ENCODE results near the gene OTX2. TPM values are rescaled to one million over a fixed set of nuclear protein-coding genes. Genes with fewer than 3 reads are reported as not detected.

OTX2 gene
- polyA plus RNA-seq, 2 of the 4 experiments (the other 2 are of a cell fraction) = not detected

GRCh38 chr14:56794557-56795283 is 15.6 kb downstream of the OTX2 start:
- Histone ChIP-seq H3K4me3 (no peak overlapping the region), H3K4me1 (no peaks in the 10 kb centered on the region), H3K27ac (no peak overlapping the region), H3K9me3 (no peaks in the 10 kb centered on the region), H3K4me2 (no peak overlapping the region)
- ChIA-PET POLR2A (no interaction called here), CTCF (interaction anchor here (0.5 to 1.3 kb wide), 2 partner anchors 12 to 42 kb away, joined by 3 to 4 read pairs; no protein-coding TSS in a partner anchor)
- 64% methylated on average over 20 of the region's 56 CpGs for WGBS (ENCODE audit: missing lambda C conversion rate)
- FAIRE-seq = no peak
- no peak for ATAC-seq
- TF ChIP-seq CBX8 (IDR thresholded peaks at IDR 0.05) = no peak
- no peak for TF ChIP-seq KDM5A (IDR thresholded peaks at IDR 0.05)
- no peak for DNase-seq (ENCODE audit: low read depth in 1 of 2, low spot score in 1 of 2)

DNA sequence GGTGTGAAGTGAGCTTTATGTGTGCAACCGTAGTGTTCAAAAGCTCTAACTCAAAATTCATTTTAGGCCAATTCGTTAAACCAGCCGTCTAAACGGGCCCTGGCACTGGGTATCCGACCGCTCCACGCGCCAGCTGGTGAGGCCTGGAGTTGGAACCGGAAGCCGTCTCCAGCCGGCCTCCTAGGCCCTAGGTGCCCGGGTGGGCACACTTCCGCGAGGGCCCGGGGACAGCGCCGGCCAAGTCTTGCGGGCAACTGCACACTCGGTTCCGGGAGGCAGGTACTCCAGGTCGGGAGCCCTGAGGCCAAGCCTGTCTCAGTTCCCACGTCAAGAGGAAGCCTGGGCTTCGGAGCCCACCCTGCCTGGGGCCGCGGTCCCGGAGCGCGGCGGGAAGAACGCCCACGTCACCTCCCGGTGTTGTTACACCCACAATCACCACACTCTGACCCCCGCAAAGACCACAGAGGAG is 16.2 kb downstream of the OTX2 start:
- ChIA-PET POLR2A (no interaction called here), CTCF (interaction anchor here (0.5 kb wide), 1 partner anchor 41 kb away, joined by 3 read pairs; no protein-coding TSS in a partner anchor)
- Histone ChIP-seq H3K4me3 (no peak overlapping the region), H3K27ac (no peak overlapping the region), H3K4me1 (no peaks in the 10 kb centered on the region), H3K9me3 (no peaks in the 10 kb centered on the region), H3K4me2 (no peak overlapping the region)
- 77% methylated on average over 18 of the region's 33 CpGs for WGBS (ENCODE audit: missing lambda C conversion rate)
- FAIRE-seq (no peak), ATAC-seq (no peak), DNase-seq (ENCODE audit: low read depth in 1 of 2, low spot score in 1 of 2) (no peak)
- TF ChIP-seq GATA3 (IDR thresholded peaks at IDR 0.05; ENCODE audit: borderline replicate concordance) (no peak), RARB (CRISPR knock-in tag; IDR thresholded peaks at IDR 0.05) (no peak), RCOR1 (IDR thresholded peaks at IDR 0.05; ENCODE audit: low read depth, low read length) (no peak), HOXB13 (CRISPR knock-in tag; IDR thresholded peaks at IDR 0.05; ENCODE audit: low read depth) (no peak), FOXS1 (CRISPR knock-in tag; IDR thresholded peaks at IDR 0.05) (no peak), SMC3 (IDR thresholded peaks at IDR 0.05) (no peak), ZFP36 (IDR thresholded peaks at IDR 0.05; ENCODE audit: borderline replicate concordance, partially characterized antibody) (no peak), SREBF2 (IDR thresholded peaks at IDR 0.05) (no peak), HMGXB4 (CRISPR knock-in tag; IDR thresholded peaks at IDR 0.05; ENCODE audit: borderline replicate concordance) (no peak), NR3C1 (IDR thresholded peaks at IDR 0.05) (no peak), ZNF302 (CRISPR knock-in tag; IDR thresholded peaks at IDR 0.05) (no peak), EHF (CRISPR knock-in tag; IDR thresholded peaks at IDR 0.05) (no peak), ZC3H11A (IDR thresholded peaks at IDR 0.05) (no peak), CTCF (IDR thresholded peaks at IDR 0.05) (no peak), JUNB (IDR thresholded peaks at IDR 0.05) (no peak), TFCP2L1 (CRISPR knock-in tag; IDR thresholded peaks at IDR 0.05) (no peak), ELK1 (IDR thresholded peaks at IDR 0.05; ENCODE audit: low read depth, low read length) (no peak)

DNA sequence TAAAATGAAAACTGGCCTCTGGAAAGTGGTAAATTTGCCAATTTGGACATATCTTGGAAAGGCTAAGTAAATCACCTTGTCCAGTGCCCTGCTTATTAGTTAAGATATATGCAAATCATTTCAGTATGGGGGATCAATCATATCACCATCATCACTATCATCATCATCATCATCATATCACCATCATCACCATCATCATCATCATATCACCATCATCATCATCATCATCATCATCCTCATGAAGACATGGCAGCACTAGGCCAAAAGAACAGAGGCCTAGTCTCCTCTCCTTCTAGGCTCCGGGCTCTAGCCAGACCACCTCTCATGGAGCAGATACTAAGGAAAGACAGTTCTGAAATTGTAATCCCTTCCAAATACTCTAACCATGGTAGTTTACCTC is 20.3 kb downstream of the OTX2 start:
- ChIA-PET CTCF (no interaction called here), POLR2A (no interaction called here)
- no peak for TF ChIP-seq RAD21 (conservative IDR thresholded peaks at IDR 0.05 in 1 of 2, IDR thresholded peaks at IDR 0.05 in 1 of 2)
- no peak for TF ChIP-seq HOXB5 (CRISPR knock-in tag; IDR thresholded peaks at IDR 0.05)
- no peak for TF ChIP-seq TP53 (CRISPR knock-in tag; IDR thresholded peaks at IDR 0.05)
- TF ChIP-seq CBX8 (IDR thresholded peaks at IDR 0.05) = no peak
- TF ChIP-seq, protein P1, sequence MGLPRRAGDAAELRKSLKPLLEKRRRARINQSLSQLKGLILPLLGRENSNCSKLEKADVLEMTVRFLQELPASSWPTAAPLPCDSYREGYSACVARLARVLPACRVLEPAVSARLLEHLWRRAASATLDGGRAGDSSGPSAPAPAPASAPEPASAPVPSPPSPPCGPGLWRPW (IDR thresholded peaks at IDR 0.05) = no peak
- TF ChIP-seq, protein P2, sequence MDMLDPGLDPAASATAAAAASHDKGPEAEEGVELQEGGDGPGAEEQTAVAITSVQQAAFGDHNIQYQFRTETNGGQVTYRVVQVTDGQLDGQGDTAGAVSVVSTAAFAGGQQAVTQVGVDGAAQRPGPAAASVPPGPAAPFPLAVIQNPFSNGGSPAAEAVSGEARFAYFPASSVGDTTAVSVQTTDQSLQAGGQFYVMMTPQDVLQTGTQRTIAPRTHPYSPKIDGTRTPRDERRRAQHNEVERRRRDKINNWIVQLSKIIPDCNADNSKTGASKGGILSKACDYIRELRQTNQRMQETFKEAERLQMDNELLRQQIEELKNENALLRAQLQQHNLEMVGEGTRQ (IDR thresholded peaks at IDR 0.05) = no peak
- Histone ChIP-seq H3K27ac (no peak overlapping the region), H3K4me3 (no peak overlapping the region), H3K4me2 (no peak overlapping the region), H3K4me1 (no peaks in the 10 kb centered on the region), H3K9me3 (no peaks in the 10 kb centered on the region)
- WGBS (ENCODE audit: missing lambda C conversion rate) = 46% methylated on average over 1 of the region's 1 CpG
- ATAC-seq (no peak), DNase-seq (ENCODE audit: low read depth in 1 of 2, low spot score in 1 of 2) (no peak), FAIRE-seq (no peak)
